NB4 (cell line): ENCODE measurements around the gene PLEK.

Experiments used
- CTCF ChIP-seq: IDR thresholded peaks from one replicate; pipeline ENCODE4 v1.5.1; 2012; ENCODE audit warnings: low read depth, low read length
- POLR2A ChIP-seq: IDR thresholded peaks from 2 replicates; pipeline ENCODE4 v1.6.1; 2011; ENCODE audit warnings: mild to moderate bottlenecking; ENCODE audit not compliant: insufficient read length; ENCODE audit errors: extremely low read depth

GRCh38 chr2:68386365-68386764 lies 21.3 kb downstream of the PLEK start:
- no peak for TF ChIP-seq CTCF
- no peak for TF ChIP-seq POLR2A
